ENCODE results near the gene TRIM64C.
"Not testable (repeated sequence)": the region's sequence is repeated elsewhere in the genome, so short reads cannot be mapped to it uniquely, and the experiment has no call there.

TRIM64C gene, protein sequence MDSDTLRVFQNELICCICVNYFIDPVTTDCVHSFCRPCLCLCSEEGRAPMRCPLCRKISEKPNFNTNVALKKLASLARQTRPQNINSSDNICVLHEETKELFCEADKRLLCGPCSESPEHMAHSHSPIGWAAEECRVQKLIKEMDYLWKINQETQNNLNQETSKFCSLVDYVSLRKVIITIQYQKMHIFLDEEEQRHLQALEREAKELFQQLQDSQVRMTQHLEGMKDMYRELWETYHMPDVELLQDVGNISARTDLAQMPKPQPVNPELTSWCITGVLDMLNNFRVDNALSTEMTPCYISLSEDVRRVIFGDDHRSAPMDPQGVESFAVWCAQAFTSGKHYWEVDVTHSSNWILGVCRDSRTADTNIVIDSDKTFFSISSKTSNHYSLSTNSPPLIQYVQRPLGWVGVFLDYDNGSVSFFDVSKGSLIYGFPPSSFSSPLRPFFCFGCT

DNA sequence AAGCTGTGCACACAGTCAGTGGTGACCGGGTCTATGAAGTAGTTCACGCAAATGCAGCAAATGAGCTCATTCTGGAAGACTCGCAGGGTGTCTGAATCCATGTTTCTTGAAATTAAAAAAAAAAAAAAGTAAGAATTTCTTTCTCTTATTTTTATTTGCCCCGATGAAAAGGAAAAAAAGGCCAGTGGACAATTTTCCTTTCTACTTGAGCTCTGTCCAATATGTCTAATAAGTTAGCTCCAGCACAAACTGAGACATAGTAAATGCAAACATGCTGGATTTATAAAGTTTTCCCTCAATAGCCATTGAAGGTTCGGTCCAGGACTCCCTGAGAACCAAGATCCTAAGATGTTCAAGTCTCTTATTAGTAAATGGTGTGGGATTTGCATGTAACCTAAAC is at the start of gene TRIM64C:
Gene TRIM64C, minus strand, starts transcription at position 101 of the 400 bp plus-strand sequence. Its CDS starts 0 bp downstream, at position 101.
- not testable (repeated sequence) for DNase-seq

DNA sequence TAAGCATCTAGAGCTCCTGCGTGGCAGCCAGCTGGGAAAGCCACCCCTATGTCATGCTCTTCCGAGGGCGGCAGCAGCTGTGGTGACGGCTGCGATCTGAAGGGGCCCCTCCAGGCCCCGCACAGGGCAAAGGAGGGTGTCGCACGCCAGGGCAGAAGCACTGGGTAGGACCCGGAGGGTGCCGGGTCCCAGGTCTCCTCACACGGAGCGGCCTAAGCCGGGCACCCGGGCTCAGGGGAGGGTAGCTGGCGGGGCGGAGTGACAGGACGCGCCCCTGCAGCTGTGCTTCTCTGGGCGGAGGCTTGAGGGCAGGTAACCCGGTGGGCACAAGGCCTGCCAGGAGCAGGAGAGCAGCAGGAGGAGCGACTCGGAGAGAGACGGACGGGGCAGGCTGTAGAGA is 43.4 kb upstream of the TRIM64C start:
- not testable (repeated sequence) for DNase-seq

DNA sequence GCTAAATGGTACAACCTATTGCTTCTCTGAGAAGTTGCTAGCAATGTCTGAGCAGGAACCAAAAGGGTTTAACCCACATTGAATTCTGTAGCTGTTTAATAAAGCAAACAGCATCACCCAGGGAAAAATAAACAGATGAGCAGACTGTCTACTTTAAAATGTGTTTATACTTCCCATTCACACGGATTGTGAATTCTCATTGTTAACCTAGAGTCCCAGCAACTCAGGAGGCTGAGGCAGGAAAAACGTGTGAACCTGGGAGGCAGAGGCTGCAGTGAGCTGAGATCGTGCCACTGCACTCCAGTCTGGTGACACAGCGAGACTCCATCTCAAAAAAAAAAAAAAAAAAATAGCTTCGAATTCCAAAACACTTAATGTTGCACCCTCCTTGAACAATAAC is 11.0 kb upstream of the TRIM64C start:
- DNase-seq: not testable (repeated sequence)

DNA sequence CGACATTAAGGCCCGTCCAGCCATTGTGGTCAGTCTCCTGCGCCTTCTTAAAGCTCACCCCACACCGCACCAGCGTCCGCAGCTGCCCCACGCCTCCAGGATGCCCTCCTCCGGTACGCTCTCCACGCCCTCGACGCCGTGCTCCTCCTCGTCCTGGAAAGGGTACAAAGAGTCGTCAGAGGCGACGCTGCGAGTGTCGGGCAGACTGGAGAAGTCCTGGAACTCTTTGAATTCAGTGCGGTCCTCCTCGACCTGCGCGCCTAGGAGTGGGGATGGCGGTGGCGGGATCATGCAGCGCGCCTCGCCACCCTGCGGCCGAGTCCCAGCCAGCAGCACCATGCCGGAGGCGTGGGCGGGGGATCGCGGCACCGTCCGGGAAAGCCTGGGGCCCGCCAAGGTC is 9.1 kb downstream of the TRIM64C start:
- not testable (repeated sequence) for DNase-seq

DNA sequence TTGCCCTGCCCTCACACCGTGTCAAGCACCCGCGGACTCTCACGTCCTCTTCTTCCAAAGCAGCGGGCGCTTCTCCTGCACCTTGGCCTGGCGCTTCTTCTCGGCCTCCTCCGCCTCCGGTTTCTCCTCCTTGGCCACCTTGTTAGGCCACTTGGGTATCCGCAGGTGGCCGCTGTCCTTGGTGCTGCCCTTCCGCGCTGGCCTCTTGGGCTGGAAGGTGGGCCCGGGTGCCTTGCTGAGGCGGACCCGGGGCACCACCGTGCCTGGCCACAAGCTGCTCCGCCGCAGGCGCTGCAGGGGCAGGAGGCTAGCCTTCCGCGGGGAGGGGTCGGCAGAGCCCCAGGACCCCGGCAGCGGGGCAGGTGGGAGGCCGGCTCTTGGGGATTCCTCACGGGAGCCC is 10.7 kb downstream of the TRIM64C start:
- DNase-seq: not testable (repeated sequence)

DNA sequence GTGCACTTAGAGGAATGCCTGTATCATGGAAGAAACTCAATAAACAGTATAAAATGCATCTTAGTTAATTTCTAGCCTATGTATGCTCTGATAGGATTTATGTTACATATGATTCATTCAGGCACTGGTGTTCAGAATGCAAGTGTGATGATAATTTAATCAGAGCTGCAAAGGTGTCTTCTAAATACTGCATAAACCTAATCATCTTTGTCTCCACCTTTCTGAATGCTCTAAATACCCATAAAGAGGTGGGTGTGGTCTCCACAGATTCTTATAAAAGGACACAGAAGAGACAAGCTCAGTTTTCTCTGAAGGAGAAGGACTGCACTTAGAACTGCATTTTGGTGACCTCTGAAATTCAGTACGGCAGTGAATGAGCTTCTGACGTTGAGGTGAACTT is 30.4 kb downstream of the TRIM64C start, which contains the start of gene TRIM49B:
Gene TRIM49B, plus strand, starts transcription at position 301 of the 400 bp plus-strand sequence. CDS start 2,777 bp downstream, outside the sequence.
- DNase-seq: not testable (repeated sequence)

Measured in NCI-H1092 treated with DMSO at 0.1 percent for 48 hours (cell line).